GM21367 (cell line): ENCODE measurements around the gene PRND.
"Not testable (repeated sequence)": the region's sequence is repeated elsewhere in the genome, so short reads cannot be mapped to it uniquely, and the experiment has no call there.

ENCODE experiments used
- ATAC-seq: cut with Tn5 transposase; IDR thresholded peaks from one replicate; pipeline ENCODE4 v1.9.1; 2021; ENCODE audit not compliant: unreplicated experiment

The PRND gene

DNA sequence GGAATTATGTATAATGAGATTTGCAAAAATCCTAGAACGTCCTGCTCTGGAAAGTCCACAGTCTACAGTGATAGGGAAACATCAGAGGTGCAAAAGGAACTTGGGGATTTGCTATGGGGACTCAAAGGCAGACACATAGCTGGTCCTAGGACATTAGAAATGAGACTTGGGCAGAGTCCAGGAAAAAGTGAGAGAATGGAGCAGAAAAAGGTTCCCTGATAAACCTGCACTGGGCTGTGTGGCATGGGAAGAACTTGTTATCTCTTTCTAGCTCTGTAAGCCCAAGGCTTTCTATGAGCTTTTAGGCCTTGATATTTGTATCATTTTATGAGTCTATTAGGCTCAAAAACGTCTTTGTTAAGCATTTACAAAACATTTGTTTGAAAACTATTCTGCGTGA is 15.2 kb downstream of the PRND start:
- no peak for ATAC-seq

DNA sequence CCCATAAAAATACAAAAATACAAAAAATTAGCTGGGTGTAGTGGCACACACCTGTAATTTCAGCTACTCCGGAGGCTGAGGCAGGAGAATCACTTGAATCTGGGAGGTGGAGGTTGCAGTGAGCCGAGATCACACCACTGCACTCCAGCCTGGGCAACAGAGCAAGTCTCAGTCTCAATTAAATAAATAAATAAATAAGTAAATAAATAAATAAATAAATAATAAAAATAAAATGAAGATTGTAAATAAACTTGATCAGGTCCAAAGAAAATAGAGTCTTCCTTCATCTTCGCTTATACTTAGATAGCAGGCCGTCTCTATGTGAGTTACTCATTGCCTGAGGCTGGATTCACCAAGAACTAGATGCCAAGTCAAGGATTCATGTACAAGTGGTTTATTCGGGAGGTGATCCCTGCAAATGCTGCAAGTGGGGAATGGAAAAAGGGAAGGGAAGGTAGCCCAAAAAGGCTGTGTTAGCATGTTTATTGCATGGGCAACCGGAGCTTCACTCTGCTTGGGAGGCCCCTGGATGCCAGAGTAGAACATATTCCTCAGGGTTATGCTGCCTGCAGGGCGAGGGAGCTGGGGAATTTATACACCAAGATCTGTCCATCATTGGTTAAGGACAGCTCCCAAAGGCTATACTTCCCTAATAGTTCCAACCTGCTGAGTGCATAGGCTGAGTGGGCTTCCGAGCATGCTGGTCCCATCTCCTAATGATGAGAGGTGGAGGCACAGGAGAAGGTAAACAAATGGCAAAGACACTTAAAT is 16.3 kb downstream of the PRND start:
- no peak for ATAC-seq

DNA sequence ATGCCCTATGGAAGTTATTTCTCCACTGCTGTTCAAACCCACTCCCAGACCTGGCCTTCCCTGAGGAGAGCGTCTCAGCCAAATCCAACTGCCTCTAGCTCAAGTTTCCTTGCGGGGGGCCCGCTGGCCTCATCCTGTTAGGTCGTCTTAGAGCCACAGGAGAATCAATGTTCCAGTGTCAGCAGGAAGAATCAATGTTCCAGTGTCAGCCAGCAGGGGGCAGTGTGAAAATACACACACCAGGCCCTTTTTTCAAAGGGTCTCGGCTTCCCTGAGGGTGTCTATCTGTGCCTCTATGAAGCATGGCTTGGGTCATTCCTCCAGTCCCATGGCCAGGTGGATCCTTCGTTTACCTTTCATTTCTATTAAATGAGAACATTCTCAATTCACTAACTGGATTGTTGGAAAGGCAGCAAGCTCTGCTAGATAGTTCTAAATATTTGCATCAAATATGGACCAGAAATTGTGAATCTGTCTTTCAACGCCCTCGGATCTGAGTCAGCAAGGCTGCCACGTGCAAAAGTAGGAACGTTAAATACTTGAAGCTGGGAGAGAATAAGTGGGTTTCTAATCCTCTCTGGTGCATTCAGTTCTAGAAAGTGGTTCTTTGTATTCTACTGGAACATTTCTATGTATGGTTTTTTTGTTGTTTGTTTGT is 19.2 kb downstream of the PRND start:
- no peak for ATAC-seq

DNA sequence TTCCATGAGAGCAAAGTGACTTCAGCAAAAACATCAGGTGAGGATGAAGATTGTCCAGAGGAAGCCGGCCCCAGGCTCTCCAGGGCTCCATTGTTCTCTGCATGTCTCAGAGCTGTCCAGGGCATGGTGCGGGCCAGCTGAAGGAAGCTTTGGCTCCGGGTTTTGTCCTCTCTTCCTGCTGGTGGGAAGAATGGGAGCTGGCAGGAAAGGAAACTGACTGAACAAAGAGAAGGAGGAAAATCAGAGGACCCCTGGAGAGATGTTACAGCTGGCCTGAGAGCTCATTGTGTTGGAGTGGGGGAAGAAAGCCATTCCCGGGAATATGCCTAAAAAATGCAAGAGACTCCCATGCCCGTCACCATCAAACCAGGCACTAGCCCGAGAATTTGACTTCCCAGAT is 27.1 kb downstream of the PRND start:
- ATAC-seq: no peak

DNA sequence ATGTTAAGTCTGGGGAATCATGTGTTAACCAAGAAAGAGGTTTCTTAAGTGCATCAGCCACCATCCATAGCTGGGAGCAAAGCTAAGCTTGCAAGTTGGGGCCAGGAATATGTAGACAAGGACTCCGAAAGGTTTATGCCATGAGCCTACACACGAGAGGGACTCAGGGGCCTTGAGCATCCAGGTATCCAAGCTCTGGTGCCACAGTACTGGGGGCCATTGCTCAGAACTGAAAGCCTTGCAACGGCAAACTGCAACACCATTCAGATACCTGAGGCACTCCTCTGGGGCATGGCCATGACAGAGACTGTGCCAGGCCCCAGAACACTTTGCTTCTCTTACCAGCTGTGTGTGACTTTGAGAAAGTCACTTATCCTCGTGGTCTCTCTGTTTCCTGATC is 27.6 kb downstream of the PRND start:
- ATAC-seq: no peak

DNA sequence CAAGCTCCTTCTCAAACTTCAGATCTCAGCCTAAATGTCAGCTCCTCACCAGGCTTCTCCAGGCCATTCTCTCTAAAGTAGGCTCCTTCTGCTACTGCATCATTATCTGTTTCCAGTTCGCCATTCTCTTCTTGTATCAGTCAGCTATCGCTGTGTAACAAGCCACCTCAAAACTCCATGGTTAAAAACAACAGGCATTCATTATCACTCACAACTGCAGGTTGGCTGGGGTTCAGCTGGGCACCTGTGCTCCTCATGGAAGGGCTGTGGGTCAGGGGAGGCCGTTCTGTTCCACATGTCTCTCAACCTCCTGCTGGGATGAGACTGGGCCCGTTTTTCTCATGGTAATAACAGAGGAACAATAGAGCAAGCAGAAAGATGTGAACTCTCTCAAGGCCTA is 28.7 kb downstream of the PRND start:
- ATAC-seq: no peak

DNA sequence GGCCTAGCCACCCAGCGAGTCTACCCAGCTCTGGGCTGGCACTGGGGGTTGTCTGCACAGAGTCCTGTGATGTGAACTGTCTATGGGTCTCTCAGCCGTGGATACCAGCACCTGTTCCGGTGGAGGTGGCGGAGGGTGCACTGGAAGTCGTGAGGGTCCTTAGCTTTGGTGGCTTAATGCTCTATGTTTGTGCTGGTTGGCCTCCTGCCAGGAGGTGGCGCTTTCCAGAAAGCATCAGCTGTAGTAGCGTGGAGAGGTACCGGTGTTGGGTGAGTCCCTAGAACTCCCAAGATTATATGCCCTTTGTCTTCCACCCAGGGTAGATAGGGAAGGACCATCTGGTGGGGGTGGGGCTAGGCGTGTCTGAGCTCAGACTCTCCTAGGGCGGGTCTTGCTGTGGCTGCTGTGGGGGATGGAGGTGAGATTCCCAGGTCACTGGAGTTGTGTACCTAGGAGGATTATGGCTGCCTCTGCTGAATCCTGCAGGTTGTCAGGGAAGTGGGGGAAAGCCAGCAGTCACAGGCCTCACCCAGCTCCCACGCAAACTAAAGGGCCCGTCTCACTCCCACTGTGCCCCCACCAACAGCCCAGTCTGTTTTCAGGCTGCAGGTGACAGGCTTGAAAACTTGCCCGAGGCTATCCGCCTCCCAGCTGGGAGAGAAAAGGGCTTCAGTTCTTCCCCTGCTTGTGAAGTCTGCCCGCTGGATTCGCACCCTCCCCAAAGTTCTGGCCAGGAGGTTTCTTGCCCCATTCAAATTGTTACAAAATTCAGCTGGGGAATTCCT is 37.6 kb downstream of the PRND start:
- ATAC-seq: not testable (repeated sequence)

DNA sequence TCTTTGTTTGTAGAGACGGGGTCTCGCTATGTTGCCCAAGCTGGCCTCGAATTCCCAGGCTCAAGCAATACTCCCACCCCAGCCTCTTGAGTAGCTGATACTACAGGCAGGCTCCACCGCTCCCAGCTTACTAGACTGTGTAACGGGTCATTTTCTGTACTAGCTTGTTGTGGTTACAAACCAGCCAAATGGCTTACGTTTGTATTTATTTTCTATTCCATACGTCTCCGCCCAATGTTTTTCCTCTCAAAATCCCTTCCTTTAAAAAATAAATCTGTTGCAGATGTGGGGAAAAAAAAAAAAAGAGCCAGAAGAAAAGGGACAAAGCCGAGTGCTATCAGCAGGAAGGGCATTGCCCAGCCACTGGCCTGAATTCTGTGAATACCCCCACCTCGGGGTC is 41.6 kb downstream of the PRND start:
- no peak for ATAC-seq

DNA sequence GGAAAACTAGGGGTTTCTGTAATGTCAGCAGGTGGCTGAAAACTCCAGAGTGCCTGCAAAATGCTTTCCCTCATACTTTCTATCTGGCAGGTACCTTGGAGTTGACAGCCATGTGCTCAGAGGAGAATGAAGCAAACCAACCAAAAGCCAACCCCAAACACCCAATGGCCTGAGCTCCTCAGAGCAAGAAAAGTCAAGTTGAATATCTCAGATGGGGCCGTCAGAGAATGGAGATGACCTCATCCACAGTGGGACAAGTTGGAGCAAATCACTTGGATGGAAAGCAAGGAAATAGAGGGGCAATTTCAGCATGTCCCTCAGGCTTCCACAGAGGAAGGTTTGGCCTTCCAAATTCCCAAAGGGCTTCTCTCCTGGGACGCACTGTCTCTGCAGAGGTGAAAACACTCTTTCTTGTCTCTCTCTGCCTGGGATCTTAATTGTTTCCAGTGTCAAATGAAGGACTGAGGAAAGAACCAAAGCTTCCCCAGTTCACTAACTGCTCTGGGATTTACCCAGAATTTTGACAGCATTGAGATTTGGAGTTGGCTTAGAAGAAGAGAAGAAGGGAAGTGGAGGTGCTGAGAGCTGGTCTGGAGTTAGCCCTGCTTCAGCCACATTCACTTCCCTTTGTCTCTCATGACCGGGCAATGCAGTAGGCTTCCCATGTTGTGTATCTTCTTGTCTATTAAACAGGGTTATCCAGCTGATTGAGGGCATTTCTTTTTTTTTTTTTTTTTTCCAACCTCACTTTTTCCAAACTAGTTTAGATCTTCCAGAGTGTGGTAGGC is 42.2 kb downstream of the PRND start:
- no peak for ATAC-seq

DNA sequence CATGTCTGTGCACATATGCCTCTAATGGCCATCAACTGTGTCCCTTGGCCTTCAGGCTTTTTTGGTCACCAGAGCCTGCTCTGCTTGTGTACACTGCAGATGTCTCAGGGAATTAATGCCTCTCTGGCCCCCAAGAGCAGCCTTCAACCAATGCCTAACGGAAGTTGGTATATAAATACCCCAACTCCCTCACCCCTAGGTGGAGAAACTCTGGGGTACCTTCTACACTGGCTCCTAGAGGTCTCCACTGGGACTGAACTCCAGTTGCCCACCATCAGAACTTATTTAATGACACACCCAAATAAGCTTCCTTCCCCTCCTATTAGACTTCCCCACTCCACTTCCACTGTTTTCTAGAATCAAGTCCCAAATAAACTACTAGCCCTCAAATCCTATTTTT is 43.1 kb downstream of the PRND start:
- no peak for ATAC-seq

DNA sequence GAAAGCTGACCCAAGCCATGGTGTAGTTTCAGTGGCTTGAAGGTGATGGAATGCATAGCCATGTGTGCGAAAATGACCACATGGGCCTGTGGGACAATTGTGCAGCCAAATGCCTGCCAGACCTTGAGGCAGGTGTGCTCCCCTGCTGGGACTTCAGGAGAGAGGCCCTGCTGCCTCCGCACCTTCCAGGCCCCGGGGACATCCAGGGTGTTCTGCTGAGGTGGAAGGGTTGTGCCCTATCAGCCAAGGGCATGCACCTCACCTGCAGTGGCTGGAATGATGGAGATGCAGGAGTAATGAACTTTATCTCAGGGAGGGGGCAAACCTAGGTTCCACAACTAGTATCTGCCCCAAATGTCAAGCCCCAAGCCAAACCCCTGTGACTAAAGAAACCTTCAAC is 44.0 kb downstream of the PRND start:
- ATAC-seq: no peak

DNA sequence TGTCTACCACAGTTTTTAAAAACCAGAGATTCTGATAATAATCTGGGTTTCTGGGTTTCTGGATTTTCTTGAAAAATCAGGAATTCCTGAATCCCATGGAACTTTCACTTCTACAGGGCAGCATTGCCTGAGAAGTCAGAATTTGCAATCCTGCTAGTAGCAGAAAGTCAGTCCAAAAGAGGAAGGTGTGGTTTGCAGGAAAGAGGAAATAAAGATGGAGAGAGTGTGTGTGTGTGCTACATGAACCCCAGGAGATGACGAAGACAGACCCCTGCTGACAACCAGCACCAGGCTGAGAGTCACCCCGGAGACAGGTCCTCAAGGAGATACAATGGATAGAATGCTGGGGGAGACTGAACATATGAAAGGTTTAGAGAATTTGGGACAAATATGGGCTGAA is 44.9 kb downstream of the PRND start:
- ATAC-seq: no peak

DNA sequence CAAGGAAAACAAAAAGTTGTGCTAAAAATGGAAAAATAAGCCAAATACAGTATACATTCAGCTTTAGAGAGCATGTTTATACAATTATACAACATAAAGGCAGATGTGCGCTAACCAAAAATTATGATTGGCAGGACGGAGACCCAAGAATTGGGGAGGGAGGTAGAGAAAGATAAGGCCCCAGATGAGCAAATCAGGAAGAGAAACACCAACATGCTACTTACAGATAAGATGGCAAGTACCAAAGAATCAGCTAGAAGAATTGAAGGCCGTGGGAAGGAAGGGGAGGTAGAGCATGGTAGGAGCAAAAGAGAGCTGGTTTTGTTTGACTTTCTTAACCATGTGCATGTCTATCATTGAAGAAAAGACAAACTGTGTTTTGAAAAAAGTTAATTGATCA is 45.4 kb downstream of the PRND start:
- no peak for ATAC-seq

DNA sequence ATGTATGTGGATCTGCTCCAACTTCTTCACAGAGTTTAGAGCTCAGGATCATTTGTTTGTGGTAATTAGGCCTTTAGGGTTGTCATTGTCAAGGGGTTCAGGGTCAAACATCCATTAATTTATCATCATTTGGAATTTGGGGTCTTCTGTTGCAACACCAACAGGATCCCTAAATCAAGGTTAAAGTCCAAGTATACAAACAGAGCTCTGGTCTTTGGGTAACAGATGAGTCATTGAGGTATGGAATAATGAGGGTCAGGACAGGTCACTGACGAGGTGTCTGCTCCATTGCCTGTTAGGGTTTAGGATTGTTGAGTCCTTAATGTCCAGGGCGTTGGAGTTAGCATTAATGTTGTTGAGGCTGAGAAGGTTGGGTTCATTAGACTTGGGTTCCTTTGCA is 47.6 kb downstream of the PRND start:
- ATAC-seq: no peak

DNA sequence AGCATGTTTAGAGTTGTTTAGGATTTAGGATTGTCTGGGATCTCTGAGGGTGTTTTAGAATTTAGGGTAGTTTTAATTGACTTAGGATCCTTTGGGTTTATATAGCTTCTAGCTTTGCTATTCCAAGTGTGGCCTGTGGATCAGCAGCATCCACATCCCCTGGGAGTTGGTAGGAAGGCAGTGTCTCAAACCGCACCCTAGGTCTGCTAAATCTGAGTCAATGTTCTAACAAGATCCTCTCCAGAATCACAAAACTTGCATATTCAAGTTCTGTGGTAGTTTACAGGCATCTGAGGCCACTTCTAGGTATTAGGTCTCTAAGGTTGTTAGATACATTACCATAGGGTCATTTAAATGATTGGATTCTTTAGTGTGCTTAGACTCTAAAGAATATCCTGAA is 48.3 kb downstream of the PRND start:
- no peak for ATAC-seq

DNA sequence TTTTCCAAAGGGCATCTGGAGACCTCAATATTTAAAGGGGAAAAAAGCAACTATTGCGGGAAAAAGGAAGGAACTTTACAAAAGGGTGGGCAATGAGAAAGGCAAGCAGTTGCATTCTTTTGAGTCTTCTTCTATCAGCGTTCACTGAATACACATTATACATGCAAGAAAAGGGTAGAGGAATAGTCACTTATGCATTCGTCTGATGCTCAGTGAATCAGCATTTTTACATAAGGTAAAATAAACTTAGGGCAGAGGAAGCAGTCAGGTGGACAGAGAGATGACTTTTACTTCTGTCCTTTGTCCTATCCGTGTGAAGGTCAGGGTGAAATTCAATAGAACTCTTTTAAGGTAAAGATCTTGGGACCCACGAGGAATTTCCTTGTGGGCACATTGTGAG is 49.3 kb downstream of the PRND start:
- no peak for ATAC-seq

DNA sequence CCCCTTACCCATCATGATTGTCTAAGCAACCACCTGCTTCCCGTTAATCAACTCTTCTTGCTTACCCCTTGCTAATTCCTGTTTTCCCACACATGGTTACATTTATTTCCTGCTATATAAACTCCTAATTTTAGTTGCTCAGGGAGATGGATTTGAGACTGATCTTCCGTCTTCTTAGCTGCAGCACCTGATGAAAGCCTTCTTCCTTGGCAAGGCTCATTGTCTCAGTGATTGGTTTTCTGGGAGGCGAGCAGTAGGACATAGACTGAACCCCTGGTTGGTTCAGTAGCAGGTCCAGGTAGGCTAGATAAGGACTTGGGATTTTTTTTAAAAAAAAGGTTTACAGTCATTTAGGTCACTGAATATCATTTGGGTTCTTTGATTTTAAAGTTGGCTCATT is 50.4 kb downstream of the PRND start:
- ATAC-seq: no peak

DNA sequence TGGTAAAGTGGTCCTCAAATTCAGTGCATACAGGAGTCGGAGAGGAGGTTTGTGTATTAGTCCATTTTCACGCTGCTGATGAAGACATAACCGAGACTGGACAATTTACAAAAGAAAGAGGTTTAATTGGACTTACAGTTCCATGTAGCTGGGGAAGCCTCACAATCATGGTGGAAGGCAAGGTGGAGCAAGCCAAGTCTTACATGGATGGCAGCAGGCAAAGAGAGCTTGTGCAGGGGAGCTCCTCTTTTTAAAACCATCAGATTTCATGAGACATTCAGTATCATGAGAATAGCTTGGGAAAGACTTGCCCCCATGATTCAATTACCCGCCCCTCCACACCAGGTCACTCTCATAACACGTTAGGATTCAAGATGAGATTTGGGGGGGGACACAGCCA is 51.3 kb downstream of the PRND start:
- ATAC-seq: not testable (repeated sequence)

DNA sequence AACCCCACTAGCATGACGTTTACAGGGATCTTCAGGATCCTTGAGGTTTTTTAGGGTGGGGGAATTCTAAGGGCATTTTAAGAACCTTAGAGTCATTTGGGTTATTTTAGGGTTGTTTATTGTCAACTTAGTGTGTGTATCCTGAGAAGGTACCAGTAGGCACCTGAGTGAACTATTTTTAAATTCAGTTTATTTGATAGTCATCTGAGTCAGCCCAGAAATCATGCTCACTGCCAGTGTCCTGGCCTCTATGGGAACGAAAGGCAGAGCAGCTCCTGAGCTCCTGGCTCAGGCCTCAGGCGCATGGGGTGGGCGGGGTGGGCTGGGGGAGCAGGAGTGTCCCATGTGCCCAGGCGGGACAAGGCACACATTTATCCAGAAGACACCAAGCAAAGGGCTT is 52.0 kb downstream of the PRND start:
- no peak for ATAC-seq

DNA sequence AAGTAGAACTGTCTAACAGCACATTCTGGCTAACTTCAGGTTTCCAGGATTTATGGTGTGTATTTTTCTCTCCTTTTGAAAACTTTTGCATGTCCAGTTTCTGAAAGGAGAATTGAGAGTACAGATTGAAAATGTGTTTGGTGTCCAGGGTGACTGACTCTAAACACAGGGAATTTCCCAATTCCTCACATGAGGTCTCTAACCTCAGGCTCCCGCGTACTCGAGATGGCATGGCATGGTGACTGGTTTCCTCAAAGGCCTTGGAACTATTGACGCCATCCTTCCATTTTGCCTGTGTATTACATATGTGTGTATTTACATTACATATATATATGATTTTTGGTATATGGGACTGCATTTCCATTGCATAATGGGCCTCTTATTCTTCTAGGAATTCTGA is 52.5 kb downstream of the PRND start:
- ATAC-seq: no peak

DNA sequence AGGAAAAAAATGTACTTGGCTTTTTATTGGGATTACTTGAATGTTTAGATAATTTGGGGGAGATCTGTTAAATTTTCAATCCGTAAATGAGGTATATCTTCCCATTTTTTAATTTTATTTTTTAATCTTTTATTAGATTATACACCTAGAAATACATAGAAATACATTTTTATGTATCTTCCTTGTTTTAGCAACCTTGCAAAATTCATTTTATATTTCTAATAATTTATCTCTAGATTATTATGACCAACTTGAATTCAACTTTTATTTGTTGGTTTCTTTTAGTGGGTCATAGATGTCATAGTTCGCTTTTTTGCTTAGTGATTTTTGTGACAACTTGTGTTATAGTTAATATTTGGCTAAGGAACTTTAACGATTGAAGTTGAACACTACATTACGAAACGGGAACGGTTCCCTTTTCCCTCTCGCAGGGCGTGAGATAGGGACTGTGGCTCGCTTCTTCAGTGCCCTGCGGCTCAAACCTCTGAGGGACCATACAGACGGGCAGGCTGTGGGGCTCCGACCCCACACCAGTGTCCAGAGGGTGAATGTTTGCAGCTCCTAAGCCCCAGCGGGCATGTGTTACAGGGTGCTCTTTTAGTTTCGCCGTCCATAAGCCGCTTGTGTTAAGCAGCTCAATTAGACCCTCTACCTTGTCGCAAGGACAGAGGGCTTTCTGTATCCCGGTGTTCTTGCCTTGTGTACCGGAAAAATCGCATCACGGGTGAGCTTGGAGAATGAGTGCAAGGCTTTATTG is 53.8 kb downstream of the PRND start:
- no peak for ATAC-seq
